Activated naive CD8-positive, alpha-beta T cell treated with anti-CD3 and anti-CD28 coated beads, Interleukin-2, amount 50 U/mL, for 16 hours (primary cell): ENCODE data around the gene ARHGEF37.

ENCODE experiments used
- DNase-seq: peaks from one replicate; pipeline ENCODE4 v3.0.0-alpha.2; 2020; ENCODE audit warnings: low read depth, low spot score

Gene ARHGEF37

GRCh38 chr5:149628221-149628620 is 46.9 kb downstream of the ARHGEF37 start:
- DNase-seq = no peak

DNA sequence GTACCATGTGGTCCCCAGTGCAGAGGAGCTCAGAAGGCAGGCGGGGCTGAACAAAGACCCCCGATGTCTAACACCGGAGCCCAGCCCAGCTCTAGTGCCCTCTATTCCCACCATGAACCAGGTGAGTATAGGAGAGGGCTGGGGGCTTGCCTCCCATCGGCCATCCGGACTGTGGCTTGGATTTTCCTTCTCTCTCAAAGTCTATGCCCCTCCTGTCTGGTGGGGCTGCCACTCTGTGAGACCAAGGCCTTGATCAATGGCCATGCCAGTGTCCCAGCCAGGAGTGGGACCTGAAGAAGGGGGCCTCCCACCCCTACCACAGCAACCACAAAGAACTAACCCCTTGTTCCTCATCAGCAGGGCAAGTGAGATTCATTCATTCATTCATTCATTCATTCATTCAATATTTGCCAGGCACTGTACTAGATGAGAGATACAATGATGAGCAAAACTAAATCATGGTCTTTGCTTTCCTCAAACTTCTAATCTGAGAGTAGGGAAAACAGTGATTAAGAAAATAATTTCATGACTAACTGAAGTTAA is 47.6 kb downstream of the ARHGEF37 start:
- no peak for DNase-seq

GRCh38 chr5:149629421-149629820 is 48.1 kb downstream of the ARHGEF37 start:
- DNase-seq = no peak

DNA sequence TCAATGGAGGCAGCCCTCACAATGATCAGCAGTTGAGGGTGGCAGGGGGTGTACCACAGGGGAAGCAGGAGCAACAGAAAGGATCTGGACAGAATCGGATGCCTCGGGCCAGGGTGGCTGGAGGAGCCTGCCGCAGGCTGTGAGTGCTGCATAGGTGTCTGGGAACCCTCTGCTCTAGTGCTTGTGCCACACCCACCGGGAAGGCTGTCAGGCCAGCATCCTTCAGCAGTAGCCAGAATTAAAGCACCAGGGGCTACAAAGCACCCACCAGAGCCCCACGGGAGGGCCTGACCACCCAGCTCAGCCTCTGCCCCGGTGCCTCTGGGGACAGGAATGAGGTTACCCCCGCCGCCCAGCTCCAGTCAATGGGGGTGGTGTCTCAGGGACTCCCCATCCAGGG is 49.0 kb downstream of the ARHGEF37 start:
- DNase-seq = no peak

DNA sequence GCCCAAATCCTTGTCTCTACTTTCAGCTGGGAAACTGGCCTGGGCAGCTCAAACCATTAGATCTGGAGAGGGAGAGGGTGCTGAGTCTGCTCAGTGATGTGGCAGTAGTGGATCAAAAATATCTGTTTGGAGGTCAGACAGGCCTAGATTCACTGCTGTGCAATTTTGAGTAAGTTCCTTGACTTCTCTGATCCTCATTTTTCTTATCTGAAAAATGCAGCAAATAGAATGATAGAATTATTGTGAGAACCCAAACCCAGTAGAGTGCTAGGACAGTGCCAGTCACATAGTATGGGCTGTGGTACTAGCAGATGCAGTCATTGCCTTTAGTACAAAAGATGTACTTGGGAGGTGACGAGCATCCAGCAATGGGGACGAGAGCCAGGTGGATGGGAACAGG is 50.2 kb downstream of the ARHGEF37 start:
- DNase-seq = no peak

DNA sequence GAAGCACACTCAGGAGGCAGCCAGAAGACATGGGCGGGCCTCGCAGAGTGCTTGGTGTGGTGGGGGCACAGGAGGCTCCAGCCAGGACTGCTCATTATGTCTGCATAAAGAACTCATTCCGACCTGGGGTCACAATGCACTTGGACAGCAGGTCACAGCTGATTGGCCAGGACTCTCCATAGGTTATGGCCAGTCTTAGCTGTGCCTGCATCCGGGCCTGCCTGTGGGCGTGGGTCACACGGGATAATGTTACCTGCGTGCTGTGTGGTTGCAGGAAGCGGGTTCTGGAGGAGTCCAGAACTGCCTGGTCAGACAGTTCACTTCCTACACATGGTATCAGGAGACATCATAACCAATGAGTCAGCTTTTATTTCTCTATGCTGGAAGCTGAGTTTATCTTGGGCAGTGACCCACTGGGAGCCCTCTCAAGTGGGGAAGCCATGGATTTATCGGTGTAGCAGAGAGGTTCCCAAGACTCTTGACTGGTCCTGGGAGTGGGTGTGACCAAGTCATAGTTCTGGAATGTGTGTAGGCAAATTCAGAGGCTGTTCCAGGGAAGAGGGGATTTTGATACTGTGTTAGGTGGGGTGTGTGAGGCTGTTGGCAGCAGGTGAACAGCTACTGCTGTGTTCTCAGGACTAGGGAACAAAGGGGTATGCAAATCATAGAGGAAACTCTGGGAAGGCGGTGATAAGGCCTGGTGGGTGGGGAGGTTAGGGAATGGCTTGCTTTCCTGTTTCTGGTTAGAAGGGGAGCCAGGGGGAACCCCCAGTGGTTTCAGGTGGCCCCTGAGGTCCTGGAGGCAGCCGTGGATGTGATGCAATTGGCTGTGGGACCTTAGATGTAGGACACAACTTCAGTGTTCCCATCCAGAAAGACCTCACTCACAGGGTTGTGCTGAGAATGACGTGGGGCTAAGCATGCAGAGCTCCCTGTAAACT is 51.3 kb downstream of the ARHGEF37 start:
- DNase-seq = no peak

- no peak for DNase-seq
Observed at GRCh38 chr5:149633476-149634350, 52.4 kb downstream of the ARHGEF37 start.

DNA sequence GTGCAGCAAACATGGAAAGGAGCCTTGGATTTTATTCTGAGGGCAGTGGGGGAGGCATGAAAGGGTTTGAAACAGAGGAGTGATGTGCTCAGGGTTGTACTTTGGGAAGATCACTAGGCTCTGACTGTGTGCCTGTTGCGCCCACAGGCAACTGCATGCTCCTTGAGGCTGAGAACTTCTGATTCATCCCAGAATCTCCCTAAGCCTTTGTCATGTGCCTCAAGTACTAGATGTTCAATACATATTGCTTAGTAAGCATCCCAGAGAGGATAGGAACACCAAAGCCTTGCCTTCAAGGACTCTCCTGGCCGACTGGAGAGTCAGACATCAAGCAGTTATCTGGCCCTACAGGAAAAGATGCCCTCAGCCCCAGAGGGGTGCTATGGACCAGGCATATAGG is 54.1 kb downstream of the ARHGEF37 start:
- no peak for DNase-seq

DNA sequence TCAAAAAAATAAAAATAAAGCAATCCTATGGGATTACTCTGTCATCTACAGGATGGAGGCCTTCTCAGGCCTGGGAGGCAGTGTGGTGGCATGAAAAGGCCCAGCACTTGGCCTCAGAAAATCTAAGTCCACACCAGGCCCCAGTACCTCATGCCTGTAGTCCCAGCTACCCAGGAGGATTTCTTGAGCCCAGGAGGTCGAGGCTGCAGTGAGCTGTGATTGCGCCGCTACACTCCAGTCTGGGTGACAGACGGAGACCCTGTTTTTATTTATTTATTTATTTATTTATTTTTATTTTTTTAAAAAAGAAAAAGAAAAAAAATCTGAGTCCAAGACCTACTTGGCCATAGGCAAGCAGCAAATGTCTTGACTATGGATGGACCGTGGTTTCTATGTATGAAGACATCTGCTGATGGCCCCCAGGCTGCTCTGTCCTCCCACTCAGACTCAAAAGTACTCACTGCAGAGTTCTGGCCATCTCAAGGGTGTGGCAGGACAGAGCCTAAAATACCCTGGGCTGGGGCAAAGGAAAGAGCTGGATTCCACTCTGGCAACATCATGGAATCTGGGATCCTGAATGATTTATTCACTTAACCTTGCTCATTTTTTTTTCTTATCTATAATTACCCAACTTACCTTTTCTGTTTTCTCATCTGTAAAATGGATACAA is 55.0 kb downstream of the ARHGEF37 start:
- no peak for DNase-seq

GRCh38 chr5:149636861-149637246 is 55.6 kb downstream of the ARHGEF37 start:
- DNase-seq = no peak

- DNase-seq = no peak
Observed at GRCh38 chr5:149638136-149638535, 56.8 kb downstream of the ARHGEF37 start.

DNA sequence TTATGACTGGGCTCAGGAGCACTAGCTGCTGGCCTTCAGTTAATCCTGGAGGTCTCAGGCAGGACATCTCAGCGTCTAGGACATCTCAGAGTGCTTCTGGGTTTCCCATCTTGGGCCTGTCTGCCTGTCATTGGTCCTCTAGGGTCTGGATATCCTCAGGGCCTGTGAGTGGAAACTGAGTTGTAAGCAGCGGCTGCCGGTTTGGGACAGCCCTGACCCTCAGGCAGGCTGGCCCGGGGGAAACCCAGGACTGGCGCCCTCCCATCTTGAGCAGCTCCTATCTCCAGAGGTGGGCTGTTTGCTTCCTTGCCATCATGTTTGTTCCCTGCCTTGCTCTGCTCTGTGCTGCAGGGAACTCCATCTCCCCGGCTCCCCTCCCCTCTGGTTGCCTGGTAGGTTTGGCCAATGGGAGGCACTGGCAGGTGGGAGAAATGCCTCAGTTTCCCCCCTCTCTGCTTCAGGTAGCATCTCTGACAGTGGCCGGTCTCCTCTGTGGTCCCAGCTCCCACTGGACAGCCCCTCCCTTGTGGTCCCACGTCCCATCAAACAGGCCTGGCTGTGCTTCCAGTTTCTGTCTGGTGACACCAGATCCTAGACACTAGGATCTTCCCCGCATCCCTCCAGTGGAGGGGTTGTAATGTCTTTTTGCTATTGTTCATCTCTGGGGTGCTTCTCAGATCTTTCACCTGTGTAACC is 57.4 kb downstream of the ARHGEF37 start:
- no peak for DNase-seq

GRCh38 chr5:149639737-149640136 is 58.4 kb downstream of the ARHGEF37 start:
- DNase-seq = no peak

GRCh38 chr5:149640350-149640999 is 59.2 kb downstream of the ARHGEF37 start:
- DNase-seq = no peak

DNA sequence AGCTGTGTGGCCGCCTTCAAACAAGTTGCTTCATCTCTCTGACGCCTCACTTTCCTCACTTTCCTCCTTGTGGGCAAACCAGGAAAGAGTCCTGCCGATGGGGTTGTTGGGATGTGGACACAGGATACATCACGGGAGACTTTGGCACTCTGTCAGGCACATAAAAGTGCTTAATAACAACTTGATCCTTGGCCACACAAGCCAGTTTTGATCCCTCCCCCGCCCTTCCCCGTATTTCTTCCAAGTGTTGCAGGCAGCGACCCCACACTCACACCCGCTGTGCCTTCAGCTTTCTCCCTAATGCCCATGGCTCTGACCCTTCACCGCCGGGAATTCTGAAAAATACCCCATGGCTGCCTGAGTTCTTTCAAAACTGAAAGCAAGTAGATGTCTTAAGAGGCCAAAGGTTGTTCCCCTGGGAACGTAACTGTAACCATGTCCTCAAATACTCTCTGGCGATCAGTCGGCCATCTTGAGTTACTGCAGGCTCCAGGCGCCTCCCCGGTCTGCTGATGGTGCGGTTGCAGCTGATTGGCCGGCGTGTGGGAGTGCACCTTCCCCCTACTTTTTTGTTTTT is 59.8 kb downstream of the ARHGEF37 start:
- no peak for DNase-seq

DNA sequence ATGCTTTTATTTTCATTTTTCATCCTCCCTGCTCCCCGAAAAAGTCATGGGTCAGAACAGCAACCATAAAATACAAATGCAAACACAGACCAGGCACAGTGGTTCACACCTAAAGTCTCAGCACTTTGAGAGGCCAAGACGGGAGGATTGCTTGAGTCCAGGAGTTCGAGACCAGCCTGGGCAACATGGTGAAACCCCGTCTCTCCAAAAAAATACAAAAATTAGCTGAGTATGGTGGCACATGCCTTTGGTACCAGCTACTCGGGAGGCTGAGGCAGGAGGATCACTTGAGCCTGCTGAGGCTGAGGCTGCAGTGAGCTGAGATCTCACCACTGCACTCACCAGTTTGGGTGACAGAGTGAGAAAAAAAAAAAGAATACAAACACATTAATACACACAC is 60.3 kb downstream of the ARHGEF37 start:
- no peak for DNase-seq

GRCh38 chr5:149643781-149644180 is 62.5 kb downstream of the ARHGEF37 start:
- DNase-seq = no peak

- DNase-seq = no peak
Observed at GRCh38 chr5:149644629-149645028, 63.3 kb downstream of the ARHGEF37 start.

- DNase-seq = no peak
Observed at GRCh38 chr5:149645236-149645635, 63.9 kb downstream of the ARHGEF37 start.

DNA sequence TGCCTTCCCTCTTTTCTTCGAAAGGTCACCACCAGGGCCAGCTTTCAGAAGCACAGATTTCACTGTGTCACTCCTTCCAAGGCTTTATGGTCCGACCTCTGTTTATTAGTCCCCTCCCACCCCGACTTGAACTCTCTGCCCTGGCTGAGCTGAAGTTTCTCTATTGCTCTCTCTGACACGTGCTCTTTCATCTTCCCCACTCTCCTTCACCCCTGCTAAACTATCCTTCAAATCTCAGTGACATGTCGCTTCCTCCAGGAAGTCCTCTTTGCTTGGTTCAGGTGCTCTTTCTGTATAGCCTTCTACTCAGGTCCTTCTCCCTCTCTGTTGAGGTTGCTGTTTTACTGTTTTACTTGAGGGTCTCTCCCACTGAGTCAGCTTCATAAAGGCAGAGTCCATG is 64.4 kb downstream of the ARHGEF37 start:
- DNase-seq = no peak
